HFF-Myc (cell line): ENCODE results near the gene LEMD1.
"Not testable (repeated sequence)": the region's sequence is repeated elsewhere in the genome, so short reads cannot be mapped to it uniquely, and the experiment has no call there.

ENCODE experiments used
- DNase-seq: peaks from one replicate; pipeline ENCODE4 v3.0.0-alpha.2; 2011; ENCODE audit warnings: low read depth; ENCODE audit errors: extremely low read depth
- H3K4me3 ChIP-seq: replicated peaks from 2 replicates; pipeline ENCODE4 v1.5.1; 2011; ENCODE audit warnings: low read depth, mild to moderate bottlenecking, control low read depth, low read length
- TF ChIP-seq, protein P1 (sequence below): IDR thresholded peaks from 2 replicates; pipeline ENCODE4 v1.5.1; 2012; ENCODE audit warnings: mild to moderate bottlenecking, low read depth, low read length, control low read depth; ENCODE audit errors: missing control alignments

Gene LEMD1

DNA sequence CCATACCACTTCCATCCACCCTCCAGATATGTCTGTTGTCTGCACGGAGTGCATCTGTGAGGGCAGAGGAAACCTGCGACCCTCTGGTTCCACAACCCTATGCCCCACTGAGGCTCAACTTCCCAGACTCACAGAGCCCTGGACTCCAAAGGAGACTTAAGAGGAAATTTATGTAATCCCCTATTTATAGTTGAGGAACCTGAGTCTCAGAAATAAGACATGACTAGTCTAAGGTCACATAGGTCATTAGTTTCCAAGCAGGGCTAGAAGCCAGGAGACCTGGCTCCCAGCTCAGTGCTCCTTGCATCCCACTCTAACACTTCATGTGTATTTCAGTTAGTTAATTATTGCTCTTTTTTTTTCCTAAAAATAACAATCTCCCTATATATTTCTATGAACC, 15.7 kb upstream of the LEMD1 start:
- H3K4me3 ChIP-seq: no peak overlapping the region
- TF ChIP-seq, protein P1, sequence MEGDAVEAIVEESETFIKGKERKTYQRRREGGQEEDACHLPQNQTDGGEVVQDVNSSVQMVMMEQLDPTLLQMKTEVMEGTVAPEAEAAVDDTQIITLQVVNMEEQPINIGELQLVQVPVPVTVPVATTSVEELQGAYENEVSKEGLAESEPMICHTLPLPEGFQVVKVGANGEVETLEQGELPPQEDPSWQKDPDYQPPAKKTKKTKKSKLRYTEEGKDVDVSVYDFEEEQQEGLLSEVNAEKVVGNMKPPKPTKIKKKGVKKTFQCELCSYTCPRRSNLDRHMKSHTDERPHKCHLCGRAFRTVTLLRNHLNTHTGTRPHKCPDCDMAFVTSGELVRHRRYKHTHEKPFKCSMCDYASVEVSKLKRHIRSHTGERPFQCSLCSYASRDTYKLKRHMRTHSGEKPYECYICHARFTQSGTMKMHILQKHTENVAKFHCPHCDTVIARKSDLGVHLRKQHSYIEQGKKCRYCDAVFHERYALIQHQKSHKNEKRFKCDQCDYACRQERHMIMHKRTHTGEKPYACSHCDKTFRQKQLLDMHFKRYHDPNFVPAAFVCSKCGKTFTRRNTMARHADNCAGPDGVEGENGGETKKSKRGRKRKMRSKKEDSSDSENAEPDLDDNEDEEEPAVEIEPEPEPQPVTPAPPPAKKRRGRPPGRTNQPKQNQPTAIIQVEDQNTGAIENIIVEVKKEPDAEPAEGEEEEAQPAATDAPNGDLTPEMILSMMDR: no peak
- no peak for DNase-seq

DNA sequence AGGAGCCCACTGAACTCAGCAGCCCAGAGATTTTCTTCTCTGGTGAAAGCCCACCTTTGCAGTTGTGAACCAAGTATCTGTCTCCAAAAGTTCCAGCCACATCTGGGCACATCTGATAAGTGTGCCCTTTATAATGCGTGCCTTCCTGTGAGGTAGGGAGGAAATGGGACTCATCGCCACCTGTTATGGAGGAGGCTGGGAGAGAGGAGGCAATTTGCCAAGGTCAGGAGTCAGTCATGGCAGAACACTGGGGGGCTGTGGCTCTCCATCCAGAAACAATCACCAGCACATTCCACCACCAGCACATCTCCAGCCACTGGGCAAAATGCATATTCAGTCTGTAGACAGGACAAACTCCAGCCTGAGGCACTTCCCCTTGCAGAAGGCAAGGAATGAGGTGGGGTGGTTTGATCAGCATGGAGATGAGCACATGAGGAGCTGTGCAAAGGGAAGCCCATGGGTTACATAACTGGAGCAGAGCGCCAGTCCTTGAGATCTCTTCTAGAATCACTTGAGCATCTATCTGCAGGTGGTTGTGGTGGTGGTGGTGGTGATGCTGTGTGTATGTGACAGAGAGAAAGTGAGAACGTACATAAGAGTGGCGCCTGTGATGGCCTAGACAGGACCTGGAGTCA, 15.0 kb upstream of the LEMD1 start:
- H3K4me3 ChIP-seq: no peak overlapping the region
- DNase-seq: no peak
- TF ChIP-seq, protein P1: no peak

DNA sequence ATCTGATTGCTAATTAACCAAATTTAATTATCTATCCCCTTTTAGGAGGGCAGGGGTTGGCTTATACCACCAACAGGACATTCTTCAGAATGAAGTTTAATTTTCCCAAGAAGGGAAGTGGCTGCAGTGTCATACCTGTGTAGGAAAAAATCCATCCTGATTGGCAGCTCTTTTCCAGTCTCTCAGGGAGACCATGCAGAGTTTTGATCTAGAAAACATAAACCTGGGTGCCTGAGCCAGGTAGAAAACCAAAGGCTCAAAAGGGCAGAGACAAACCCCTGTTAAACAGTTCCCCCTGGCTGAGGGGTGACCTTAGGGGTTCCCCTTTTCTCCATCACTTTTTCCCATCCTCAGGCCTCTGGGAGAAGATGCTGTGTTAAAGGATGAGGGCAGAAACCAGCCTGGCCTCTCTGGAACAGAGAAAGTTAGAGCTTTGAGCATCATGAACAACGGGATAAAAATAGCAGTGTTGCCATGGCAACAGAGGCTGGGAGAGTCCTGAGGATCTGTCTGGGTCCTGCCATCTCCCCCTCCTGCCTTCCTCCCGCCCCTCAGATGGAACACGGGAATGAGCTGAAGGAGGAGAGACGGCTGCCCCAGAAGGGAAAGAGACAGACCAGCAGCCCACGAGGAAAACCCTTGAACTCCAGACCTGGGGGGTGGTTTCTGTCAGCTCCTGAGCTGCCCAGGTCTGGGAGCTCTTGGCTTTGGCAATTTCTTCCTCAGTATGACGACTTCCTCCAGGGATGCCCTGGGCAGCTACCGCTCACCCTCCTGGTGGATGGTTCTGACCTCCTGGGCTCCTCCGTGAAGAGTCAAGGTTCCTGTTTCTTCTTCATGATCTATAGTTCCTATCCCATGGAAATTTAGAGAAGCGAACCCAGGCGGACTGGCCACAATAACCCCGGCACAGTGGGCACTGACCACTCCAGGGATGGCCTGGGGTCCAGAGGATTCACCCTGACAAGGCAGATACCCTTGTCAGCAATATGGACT, 14.0 kb upstream of the LEMD1 start:
- TF ChIP-seq, protein P1: no peak
- no peak overlapping the region for H3K4me3 ChIP-seq
- DNase-seq: no peak

DNA sequence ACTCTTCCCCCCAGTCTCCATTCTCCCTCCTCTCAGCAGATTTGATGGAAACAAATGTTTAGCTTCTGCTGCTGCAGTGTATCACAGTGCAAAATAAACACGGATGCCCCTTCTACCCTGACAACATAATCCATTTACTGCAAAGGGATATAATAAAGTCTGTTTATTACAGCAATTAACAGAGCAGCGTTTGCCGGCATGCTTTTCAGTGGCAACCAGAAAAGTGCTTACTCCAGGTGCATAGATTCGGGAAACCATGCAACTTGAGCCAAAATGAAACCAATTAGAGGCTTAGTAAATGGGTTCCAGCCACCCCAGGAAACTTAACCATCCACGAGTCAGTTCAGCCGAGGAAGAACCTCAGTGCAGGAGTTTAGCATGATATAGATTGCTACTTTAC, 12.9 kb upstream of the LEMD1 start:
- no peak for DNase-seq
- no peak overlapping the region for H3K4me3 ChIP-seq
- TF ChIP-seq, protein P1: no peak

DNA sequence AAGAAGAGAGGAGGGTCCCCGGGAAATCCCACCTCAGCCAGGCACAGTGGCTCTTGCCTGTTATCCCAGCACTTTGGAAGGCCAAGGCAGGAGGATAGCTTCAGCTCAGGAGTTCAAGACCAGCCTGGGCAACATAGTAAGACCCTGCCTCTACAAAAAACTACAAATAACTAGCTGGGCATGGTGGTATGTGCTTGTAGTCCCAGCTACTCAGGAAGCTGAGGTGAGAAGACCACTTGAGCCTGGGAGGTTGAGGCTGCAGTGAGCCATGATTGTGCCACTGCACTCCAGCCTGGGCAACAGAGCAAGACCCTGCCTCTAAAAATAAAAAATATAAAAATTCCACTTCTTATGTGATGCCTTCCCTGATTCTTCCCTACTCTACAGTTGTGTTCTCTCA, 10.8 kb upstream of the LEMD1 start:
- H3K4me3 ChIP-seq, DNase-seq: not testable (repeated sequence)

DNA sequence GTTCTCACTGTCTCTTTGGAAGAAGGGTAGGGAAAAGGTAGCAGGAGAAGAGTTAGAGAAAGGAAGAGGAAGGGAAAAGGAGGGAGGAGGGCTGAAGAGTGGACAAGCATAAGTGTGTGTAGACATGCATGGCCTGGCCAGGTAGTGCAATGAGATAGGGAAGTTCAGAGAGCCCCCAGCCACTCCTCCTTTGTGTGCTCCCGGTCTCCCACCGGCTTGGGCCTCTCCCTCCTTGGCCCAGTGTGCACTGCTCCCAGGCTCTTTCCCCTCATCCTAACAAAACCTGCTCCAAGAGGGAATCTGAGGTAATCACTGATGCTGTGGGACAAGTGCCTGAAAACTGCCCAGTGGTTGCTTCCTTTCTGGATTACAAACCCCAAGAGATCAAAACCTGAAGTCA, 10.3 kb upstream of the LEMD1 start:
- H3K4me3 ChIP-seq: no peak overlapping the region
- TF ChIP-seq, protein P1: no peak
- DNase-seq: no peak

DNA sequence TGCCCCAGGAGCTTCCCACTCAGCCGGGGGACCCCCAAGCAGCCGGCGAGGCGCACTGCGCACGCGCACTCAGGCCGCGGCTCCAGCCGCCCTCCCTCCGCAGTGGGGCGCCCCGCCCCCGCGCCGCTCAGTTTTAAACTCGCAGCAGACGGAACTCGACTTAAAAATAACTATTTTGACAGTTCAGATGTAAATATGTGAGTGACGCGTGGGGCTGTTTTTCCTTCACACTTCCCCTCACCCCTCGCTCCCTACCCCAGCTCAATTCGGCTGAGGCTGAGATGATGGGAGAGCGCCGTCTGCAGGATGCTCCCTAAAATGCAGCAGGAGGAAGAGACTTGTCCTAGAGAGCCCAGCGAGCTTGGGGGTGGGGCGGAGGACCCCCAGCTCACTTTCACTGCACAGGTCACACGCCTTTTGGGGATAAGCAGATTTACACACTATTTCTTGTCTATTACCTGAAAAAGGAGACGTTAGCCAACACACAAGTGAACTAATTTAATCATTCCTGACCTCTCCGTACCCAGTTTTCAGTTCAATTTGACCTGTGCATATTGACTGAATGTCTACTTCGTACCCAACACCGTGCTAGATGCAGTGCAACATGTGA, 8.9 kb upstream of the LEMD1 start:
- H3K4me3 ChIP-seq: peak overlapping the region; percentile 44
- DNase-seq: peak; percentile 19
- TF ChIP-seq, protein P1: peak; percentile 95
